HG02885 (cell line): ENCODE data around the gene CDK14.

Experiments used
- ATAC-seq: cut with Tn5 transposase; IDR thresholded peaks from one replicate; pipeline ENCODE4 v1.9.1; 2021; ENCODE audit warnings: mild to moderate bottlenecking; ENCODE audit not compliant: unreplicated experiment, poor library complexity

Gene CDK14

DNA sequence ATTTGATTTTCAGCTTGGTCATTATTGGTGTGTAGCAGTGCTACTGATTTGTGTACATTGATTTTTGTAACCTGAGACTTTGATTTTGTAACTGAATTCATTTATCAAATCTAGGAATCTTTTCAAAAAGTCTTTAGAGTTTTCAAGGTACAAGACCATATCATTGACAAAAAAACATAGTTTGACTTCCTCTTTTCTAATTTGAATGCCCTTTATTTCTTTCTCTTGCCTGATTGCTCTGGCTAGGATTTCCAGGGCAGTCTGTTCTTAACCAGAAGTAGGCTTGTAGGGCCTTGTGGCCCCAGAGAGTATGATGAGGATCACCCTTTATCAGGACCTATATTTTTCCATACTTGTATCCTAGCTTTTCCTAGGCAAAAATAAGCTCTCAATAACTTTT, 433.6 kb downstream of the CDK14 start:
- no peak for ATAC-seq

DNA sequence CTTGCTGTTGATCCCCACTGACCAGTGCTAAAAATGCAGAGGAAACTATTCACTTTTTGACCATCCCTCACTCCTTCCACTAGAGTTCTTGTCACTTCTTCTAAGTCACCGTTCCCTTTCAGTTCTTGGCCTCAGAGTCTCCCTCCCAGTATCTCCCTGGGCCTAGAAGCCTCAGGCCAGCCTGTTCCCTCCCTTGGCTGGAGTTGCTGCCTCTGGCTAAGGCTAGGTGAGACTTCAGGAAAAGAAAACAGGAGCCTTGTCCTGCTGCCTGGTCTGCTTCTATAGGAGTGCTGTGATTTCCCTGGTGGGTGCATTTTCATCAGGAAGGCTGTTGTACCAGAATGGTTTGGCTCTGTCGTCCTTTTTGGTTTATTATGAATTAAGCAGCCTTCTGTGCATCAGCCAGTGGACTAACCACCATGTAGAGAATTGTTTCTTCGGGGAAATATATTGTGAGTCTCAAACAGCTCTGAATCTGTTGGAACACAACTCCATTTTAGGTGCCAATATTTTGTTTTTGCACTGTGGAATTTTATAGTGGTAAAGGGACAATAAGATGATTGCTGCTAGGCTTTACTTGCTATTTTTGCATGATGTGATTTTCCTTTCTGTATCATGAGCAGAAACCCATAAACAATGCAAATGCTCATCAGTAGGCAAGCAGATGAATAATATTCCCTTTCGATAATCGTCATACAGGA, 434.7 kb downstream of the CDK14 start:
- no peak for ATAC-seq

DNA sequence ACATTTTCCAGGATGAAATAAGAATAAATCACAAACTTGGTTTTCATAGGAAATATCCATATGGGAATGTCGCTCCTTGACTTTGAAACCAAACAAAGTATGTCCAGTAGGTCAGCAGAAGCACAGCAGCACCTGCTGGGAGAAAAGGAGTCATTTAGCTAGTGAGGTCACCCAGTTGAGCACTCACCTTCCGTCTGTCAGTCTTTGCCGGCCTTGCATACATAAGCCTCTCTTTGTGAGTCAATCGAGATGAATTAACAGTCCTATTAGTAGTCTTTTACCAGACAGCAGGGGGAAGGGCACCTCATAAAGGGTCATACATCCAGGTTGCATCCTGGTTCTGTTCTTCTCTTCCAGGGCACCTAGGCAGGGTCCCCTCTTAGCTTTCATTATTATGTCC, 435.6 kb downstream of the CDK14 start:
- ATAC-seq, result no peak

DNA sequence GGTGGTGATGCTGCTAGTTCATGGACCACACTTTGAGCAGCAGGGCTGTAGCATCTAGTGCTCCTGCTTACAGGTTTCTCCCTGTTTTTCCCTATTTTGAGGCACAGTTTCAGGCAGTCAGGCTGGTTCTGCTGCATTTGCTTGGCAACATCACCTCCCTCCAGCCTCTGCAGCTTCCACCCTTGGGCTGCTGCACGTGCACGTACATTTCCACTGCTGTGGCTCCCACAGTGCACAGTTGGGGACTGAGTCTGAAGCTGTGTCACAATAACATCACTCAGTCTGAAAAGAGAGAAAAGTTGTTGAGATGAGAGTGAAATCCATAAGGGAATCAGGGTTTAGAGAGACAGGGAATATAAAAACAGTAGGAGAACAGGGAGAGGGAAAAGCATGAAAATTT, 437.5 kb downstream of the CDK14 start:
- no peak for ATAC-seq

DNA sequence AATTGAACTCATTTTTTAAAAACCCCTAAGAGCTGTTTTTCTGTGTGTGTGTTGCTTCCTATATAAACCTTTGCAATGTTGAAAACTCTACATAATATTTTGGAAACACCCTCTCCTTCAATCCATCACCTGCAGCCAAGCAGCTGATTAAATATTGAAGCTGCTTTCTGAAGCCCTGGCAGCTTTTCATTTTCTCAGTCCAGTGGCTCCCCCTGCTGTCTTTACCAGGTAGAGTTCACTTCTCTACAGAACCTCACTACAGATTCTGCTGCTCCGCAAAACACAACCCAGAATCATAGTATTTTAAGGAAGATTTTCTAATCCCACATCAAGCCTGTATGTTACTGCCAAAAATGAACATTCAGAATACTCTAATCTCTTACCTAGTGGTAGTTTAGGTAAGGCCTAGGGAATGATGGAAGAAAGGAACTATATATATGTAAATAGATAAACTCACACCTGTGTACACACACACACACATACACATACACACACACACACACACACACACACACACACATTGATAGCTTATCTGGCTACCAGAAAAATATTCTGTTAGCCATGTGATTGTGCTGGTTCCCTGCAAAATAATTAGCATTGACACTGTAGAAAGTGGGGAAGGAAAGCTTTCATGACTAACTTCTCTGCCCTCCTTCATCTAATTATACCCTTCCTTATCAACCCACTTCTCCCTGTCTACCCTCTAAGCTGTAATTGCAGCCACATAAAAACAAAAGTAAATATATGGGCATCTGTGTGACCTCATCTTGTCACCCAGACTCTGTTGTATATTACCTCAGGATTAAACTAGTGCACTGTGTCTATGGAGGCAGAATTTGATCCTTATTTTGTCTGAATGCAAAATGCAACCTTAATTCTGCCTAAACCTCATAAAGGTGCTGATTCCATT, 438.6 kb downstream of the CDK14 start:
- peak; percentile 49 for ATAC-seq

DNA sequence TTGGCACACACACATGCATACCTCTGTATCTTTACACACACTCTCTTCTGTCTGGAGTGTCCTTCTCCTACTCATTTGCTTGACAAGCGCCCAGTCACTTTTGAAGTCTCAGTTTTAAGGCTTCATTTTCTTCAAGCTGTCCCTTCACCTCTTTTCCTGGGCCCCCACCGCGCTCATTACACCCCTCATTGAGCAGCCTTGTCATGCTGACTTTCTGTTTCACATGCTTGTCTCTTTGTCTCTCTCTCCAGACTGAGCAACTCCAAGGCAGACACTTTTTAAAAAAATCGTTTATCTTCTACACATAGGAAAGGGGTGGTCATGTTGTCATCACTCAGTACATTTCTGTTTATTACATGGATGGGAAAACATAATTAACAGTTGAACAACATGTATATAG, 442.9 kb downstream of the CDK14 start:
- ATAC-seq, result peak; percentile 96

DNA sequence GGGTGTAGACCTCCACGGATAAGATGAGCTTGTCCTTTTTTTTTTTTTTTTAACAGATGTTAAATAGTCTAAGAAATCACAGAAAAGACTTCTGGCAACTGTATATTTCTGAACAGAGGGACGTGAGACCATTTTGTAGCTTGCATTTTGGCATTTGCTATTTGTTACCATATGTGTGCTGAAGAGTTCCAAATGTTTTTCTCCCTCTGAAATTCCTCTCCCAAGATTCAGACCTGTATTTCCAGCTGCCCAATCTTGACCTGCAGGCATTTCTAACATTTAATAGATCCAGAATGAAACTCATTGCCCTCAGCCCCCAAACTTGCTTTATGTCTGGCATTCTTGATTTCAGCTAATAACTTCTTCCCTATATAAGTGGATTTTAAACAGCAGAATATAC, 445.0 kb downstream of the CDK14 start:
- ATAC-seq, result no peak

DNA sequence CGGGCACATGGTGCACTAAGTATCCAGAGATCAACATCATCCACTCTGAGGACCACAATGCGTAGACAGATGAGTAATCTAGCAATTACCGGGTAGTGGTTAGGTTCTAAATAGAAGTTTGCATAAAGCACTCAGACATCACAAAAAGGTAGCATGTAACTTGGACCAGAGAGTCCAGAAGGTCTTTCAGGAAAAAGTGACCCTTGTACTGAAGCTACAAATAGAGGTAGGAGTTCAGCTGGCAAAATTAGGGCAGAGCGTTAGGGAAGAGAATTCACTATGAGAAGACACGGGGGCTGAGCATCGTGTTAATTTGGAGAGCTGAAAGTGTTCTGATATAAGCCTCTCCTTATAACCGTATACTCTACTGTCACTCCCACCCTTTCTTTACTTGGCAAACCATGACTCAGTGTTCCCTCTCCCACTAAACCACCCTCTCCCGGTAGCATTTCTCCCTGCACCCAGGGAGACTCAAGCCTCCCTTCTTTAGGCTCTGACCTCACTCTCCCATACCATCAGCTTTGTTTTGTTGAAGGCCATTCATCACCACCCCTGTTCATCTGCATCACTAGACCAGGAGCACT, 445.9 kb downstream of the CDK14 start:
- ATAC-seq, result no peak

DNA sequence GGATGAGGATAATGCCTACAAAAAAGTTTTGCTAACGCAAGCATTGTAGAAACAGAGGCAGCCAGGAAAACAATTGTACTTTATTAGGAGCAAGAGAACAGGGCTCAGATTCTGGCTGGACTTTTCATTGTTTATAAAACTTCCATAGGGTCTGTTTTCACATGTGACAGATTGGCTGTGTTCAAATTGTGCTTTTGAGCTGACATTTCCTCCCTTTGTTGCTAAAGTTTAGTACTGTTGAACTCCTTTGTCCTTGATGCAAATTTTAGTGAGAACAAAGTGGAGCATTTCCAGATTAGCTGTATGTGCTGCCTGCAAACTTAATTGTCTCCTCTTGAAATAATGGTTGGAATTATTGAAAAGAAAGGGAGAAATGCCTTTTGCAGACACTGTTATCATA, 447.1 kb downstream of the CDK14 start:
- ATAC-seq, result no peak

DNA sequence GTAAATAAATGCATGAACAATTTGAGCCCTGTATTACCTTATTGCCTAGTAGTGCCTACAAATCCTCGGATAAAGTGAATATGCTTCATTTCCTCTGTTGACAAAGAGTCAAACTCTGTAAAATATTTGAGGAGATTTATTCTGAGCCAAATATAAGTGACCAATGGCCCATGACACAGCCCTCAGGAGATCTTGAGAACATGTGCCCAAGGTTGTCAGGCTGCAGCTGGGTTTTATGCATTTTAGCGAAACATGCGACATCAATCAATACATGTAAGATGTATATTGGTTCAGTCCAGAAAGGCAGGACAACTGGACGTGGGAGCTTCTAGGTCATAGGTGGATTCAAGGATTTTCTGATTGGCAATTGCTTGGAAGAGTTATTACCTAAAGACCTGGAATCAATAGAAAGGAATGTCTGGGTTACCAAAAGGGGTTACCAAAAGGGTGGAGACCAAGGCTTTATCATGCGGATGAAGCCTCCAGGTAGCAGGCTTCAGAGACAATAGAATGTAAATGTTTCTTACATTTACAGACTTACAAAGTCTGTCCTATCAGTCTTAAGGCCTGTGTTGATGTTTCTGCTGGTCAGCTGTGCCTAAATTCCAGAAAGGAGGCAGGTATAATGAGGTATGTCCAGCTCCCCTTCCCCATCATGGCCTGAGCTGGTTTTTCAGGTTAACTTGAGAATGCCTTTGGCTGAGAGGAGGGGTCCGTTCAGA, 448.0 kb downstream of the CDK14 start:
- ATAC-seq, result no peak

DNA sequence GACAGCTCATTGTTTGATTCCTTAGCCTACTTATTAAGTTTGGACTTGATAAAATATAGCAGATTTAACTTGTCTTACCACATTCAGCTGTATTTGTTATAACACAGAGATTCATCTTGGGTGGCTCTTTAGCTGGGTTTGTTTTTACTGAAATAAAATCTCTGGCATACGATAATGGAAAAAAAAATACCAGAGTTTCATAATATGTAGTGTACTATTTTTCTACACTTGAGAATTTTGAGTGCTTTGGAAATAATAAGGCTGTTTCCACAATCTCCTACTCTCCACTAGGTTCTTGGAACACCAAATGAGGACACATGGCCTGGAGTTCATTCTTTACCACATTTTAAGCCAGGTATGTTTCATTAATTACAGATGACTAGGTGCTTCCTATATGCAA, 449.5 kb downstream of the CDK14 start:
- ATAC-seq, result no peak

DNA sequence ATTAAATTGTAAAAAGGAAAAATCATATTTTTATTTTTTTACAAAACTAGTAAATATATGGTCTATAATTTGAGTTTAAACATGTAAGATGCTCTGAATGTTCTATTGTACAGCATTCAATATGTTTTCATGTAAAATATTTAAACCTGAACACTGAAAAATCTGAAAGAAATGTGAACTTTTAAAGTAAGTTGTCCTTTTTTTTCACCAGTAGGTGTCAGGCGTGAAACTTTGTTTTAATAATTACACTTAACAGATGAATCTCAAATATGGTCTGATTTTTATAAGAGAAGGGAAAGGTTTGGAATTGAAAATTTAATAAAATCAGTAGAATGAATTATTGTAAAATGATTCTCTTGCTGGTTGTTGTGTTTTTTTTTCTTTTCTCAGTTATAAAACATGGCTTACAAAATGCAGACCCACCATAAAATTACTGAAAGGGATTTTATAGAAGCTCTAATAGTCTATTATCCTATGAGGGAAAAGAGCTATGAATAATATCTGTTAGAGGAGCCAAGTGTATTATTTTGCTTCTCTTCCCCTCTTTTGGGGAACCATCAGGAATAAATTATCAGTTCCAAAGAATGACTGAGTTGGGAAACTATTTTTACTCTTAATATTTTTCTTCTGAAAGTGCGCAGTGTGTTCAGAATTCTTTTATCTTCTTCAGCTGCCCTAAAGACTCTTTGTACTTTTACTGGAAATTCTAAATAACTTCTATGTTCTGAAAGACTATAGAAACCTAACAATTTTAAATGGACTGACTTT, 450.4 kb downstream of the CDK14 start:
- ATAC-seq, result no peak

DNA sequence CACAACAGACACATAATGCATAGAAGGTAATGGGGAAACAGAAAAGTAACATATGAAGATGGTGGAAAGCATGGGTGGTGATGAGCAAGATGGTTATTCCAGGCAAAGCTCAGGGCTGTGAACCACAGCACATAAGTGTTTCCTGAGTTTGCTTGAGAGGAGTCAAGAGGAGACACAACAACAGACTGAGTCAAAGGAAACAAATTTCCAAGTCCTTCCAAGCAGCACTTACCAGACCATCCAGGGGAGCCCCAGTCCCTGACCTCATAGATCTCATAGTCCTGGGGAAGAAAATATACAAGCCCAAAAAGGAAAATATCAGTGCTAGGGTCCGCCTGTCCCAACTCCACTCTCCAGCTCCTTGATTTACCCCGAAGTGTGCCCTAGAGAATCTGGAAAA, 451.5 kb downstream of the CDK14 start:
- no peak for ATAC-seq

DNA sequence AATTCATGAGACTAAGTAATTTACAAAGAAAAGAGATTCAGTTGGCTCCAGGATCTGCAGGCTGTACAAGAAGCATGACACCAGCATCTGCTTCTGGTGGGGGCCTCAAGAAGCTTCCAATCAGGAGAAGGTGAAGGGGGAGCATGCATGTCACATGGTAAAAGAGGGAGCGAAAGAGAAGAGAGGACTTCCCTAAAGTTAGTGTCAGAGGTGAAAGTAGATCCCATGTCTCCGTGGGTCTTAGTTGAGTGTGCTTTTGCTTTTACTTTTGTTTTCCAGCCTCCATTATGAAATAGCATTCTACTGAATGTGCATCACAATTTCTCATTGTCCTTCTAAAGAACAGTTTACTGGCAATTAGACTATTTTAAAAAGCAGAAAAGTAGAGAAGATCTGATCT, 454.6 kb downstream of the CDK14 start:
- ATAC-seq, result peak; percentile 90

DNA sequence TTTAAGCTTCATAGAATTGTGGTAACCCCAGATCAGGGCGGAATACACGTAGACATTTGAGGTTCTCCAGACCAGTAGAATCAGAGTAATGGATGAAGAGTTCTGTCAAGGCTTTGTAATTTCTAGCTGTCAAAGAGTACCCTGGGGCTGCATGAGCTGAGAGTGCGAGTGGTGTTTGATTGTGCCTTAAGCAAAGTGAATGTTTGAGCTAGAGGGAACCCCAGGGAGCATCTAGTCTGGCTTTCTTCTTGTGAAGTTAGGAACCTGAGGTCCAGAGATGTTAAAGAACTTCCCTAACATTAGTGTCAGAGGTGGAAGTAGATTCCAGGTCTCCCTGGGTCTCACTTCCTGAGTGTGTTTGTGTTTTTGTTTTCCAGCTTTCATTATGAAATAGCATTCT, 455.8 kb downstream of the CDK14 start:
- no peak for ATAC-seq

DNA sequence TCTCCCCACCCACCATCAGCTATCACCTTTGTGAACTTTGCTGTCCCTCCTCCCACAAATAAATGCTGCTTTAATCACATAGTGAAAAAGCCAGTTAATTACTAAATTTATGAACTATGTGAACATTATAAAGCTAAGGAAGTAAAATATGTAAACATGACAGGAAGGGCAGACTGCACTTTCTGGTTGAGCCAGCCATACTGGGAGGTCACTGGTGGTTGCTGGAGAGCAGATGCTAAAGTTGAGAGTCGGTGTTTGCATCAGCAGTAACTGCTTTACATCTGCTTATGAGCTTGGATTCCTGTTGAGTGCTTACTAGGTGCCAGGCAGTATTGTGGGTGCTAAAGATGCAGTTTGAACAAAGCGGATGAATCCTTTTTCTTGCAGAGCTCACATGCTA, 458.3 kb downstream of the CDK14 start:
- no peak for ATAC-seq

DNA sequence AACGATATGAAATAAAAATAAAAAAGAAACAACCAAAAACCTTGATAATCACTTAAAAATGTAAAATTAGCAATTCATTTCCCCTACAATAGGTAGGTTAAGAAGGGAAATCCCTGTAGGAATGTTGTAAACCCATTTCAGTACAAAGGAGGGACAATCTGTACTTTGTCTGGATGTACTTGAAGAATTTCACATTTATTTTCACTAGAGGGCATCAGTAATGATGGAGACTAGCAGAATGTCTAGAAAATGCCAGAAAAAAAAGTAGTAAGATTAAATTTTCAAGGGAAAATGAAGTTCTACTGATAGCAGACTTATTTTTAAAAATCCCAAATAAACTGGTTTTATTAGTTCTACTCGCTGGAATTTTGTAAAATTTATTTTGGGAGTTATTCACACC, 459.1 kb downstream of the CDK14 start:
- no peak for ATAC-seq

DNA sequence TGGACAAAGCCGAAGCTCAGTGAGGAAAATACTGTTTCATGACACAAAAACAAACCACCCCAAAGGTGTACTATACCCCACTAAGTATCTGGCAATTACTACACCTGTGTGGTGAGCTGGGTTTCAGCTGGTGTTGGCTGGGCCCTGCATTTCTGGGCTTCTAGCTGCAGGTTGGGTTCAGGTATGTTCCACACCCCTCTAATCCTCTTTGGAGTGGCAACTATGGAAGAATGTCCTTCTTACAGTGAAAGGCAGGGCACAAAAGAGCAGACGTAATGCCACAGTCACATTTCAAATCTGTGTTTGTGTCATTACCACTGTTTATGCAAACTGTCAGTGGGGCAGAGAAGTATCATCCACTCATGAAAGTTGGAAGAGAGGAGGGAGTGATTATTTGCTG, 466.6 kb downstream of the CDK14 start:
- ATAC-seq, result no peak

DNA sequence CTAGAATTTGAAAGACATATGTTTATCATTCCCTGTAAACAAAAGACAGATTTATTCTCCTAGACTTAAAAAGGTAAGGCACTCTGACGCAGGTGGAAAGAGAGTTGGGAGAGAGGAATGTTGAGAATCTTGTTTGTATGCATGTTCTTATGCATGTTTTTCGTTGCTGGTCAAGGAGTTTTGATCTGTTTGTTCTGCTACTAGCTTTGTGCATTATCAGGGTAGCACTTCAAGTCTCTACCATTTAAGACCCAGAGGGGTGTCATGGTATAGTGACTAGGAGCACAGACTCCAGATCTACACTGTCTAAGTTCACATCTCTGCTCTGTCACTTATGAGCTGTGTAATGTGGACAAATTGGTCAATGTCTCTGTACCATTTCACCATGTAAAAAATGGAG, 467.9 kb downstream of the CDK14 start:
- no peak for ATAC-seq

DNA sequence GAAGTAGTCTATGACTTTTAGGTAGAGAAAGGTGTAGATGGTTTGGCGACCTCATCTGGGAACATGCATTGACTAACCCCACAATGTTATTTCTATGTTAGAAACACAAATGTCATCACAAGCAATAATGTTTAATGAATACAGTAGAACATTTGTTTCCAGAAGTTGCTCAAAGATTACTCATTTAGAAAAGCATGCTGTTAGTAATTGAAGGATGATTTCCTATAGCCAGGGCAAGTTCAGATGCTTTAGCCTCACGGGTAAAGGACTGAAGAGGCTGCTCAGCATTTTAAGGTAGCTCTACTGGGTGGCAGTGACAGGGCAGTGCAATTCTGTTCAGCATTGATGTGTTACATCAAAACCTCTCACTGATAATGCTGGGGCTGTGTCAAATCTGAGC, 468.8 kb downstream of the CDK14 start:
- no peak for ATAC-seq
